Limb (tissue), 2 donors: ENCODE measurements around the gene MAP3K2.
"Not testable (repeated sequence)": the region's sequence is repeated elsewhere in the genome, so short reads cannot be mapped to it uniquely, and the experiment has no call there.

Experiments used
- DNase-seq, 2 donors: peaks; one replicate each; pipeline ENCODE4 v3.0.0-alpha.2; 2016; ENCODE audit errors: extremely low spot score in 2 of 2

MAP3K2 gene

GRCh38 chr2:127384529-127384928, 3.2 kb downstream of the MAP3K2 start:
- DNase-seq = no peak

GRCh38 chr2:127382831-127383230, 4.9 kb downstream of the MAP3K2 start:
- no peak for DNase-seq

- DNase-seq = no peak
These were observed 6.0 kb downstream of the MAP3K2 start for GRCh38 chr2:127381762-127382161.

GRCh38 chr2:127379712-127380355, 7.9 kb downstream of the MAP3K2 start:
- no peak for DNase-seq

GRCh38 chr2:127378720-127379119, 9.1 kb downstream of the MAP3K2 start:
- DNase-seq = no peak

- DNase-seq = no peak
These were observed 10.5 kb downstream of the MAP3K2 start for GRCh38 chr2:127377262-127377661.

GRCh38 chr2:127376257-127376656, 11.5 kb downstream of the MAP3K2 start:
- no peak for DNase-seq

GRCh38 chr2:127373362-127374083, 14.3 kb downstream of the MAP3K2 start:
- DNase-seq = no peak

- DNase-seq = no peak
These were observed 16.7 kb downstream of the MAP3K2 start for GRCh38 chr2:127371037-127371436.

GRCh38 chr2:127370010-127370409, 17.8 kb downstream of the MAP3K2 start:
- no peak for DNase-seq

GRCh38 chr2:127365211-127365643, 22.5 kb downstream of the MAP3K2 start:
- DNase-seq = no peak

- DNase-seq = no peak
These were observed 24.8 kb downstream of the MAP3K2 start for GRCh38 chr2:127362971-127363370.

GRCh38 chr2:127361929-127362885, 25.6 kb downstream of the MAP3K2 start:
- DNase-seq = no peak

GRCh38 chr2:127360242-127360641, 27.5 kb downstream of the MAP3K2 start:
- DNase-seq = no peak

- DNase-seq = no peak
These were observed 28.3 kb downstream of the MAP3K2 start for GRCh38 chr2:127359520-127359919.

GRCh38 chr2:127358971-127359370, 28.8 kb downstream of the MAP3K2 start:
- no peak for DNase-seq

GRCh38 chr2:127358044-127358443, 29.7 kb downstream of the MAP3K2 start:
- no peak for DNase-seq

GRCh38 chr2:127357591-127357990, 30.2 kb downstream of the MAP3K2 start:
- DNase-seq = no peak

- DNase-seq = no peak
These were observed 31.2 kb downstream of the MAP3K2 start for GRCh38 chr2:127356531-127356930.

- no peak for DNase-seq
These were observed 32.3 kb downstream of the MAP3K2 start for GRCh38 chr2:127355407-127356008.

- not testable (repeated sequence) for DNase-seq
These were observed 33.7 kb downstream of the MAP3K2 start for GRCh38 chr2:127353873-127354676.
